H1 (cell line): ENCODE results near the gene ASTN1. TPM values are rescaled to one million over a fixed set of nuclear protein-coding genes. Genes with fewer than 3 reads are reported as not detected.

Experiments
- CTCF ChIA-PET: fragments of 300-600 bp; sonication (Branson Sonifier 250); formaldehyde crosslinking; loops from one replicate; lab custom pipeline; 2021; ENCODE audit not compliant: partially characterized antibody; lab: Charles Lee
- POLR2A ChIA-PET: fragments of 300-600 bp; sonication (Branson Sonifier 250); formaldehyde crosslinking; loops from one replicate; lab custom pipeline; 2021; ENCODE audit warnings: inconsistent platforms; ENCODE audit not compliant: partially characterized antibody; lab: Charles Lee
- DNase-seq, 2 experiments: peaks; one replicate each; pipeline versions ENCODE4 v3.0.0 to v3.0.0-alpha.2; 2010 to 2022; ENCODE audit warnings: low spot score in 2 of 2, low read depth in 1 of 2, mixed read lengths in 1 of 2
- FAIRE-seq: peaks from 2 replicates; lab custom pipeline; 2011; peaks lifted over from hg19 to GRCh38; lab: Jason Lieb, UNC
- H2AFZ ChIP-seq: 2 replicates; pipeline ENCODE4 v1.8.1; 2012; ENCODE audit warnings: low read length, inconsistent platforms
- H2AK5ac ChIP-seq: 2 replicates; pipeline ENCODE4 v1.6.1; 2013; ENCODE audit warnings: low read depth, low read length
- H2BK120ac ChIP-seq: replicated peaks from 2 replicates; pipeline ENCODE3; 2013; ENCODE audit warnings: low read depth, low read length, inconsistent platforms
- H2BK12ac ChIP-seq: 2 replicates; pipeline ENCODE4 v1.6.1; 2013; ENCODE audit warnings: low read depth, low read length
- H2BK15ac ChIP-seq: 2 replicates; pipeline ENCODE4 v1.6.1; 2013; ENCODE audit warnings: low read length
- H2BK20ac ChIP-seq: 2 replicates; pipeline ENCODE4 v1.6.1; 2013; ENCODE audit warnings: low read length
- H2BK5ac ChIP-seq: 2 replicates; pipeline ENCODE4 v1.6.1; 2013; ENCODE audit warnings: low read depth, low read length
- H3K14ac ChIP-seq: 2 replicates; pipeline ENCODE4 v1.6.1; 2013; ENCODE audit warnings: inconsistent platforms; ENCODE audit not compliant: insufficient read length
- H3K18ac ChIP-seq: 2 replicates; pipeline ENCODE4 v1.6.1; 2013; ENCODE audit warnings: low read length; ENCODE audit errors: extremely low read depth
- H3K23ac ChIP-seq: 2 replicates; pipeline ENCODE4 v1.6.1; 2013; ENCODE audit warnings: inconsistent platforms; ENCODE audit not compliant: insufficient read length
- H3K23me2 ChIP-seq: 2 replicates; pipeline ENCODE4 v1.6.1; 2013; ENCODE audit warnings: low read depth, low read length
- H3K27ac ChIP-seq: 2 replicates; pipeline ENCODE4 v1.6.1; 2011; ENCODE audit warnings: low read depth, low read length, inconsistent platforms
- H3K27me3 ChIP-seq, 4 experiments: replicated peaks in 1 of 4; 1 replicate in 1 of 4; 2 replicates in 3 of 4; pipeline versions ENCODE4 v1.6.1 to v1.8.1; 2011 to 2013; ENCODE audit warnings: low read length in 3 of 4, mild to moderate bottlenecking in 3 of 4, inconsistent platforms in 2 of 4, mixed read lengths in 2 of 4, moderate library complexity in 1 of 4; ENCODE audit not compliant: control insufficient read depth in 3 of 4, insufficient read depth in 3 of 4; ENCODE audit errors: extremely low read depth in 1 of 4
- H3K36me3 ChIP-seq, 4 experiments: 2 replicates each; pipeline versions ENCODE4 v1.6.1 to v1.8.1; 2011 to 2013; ENCODE audit warnings: mild to moderate bottlenecking in 4 of 4, low read length in 3 of 4, moderate library complexity in 2 of 4, control low read depth in 1 of 4, inconsistent platforms in 1 of 4; ENCODE audit not compliant: insufficient read depth in 4 of 4, control insufficient read depth in 2 of 4
- H3K4ac ChIP-seq: replicated peaks from 2 replicates; pipeline ENCODE3; 2013; ENCODE audit warnings: low read length, low read depth, mixed read lengths, inconsistent platforms; ENCODE audit not compliant: insufficient read length
- H3K4me1 ChIP-seq, 4 experiments: replicated peaks in 1 of 4; 1 replicate in 1 of 4; 2 replicates in 3 of 4; pipeline versions ENCODE4 v1.6.1 to v1.8.1; 2011 to 2013; ENCODE audit warnings: low read length in 3 of 4, inconsistent platforms in 2 of 4, mixed read lengths in 1 of 4; ENCODE audit not compliant: insufficient read depth in 4 of 4, control insufficient read depth in 3 of 4
- H3K4me2 ChIP-seq, 2 experiments: 2 replicates each; pipeline versions ENCODE4 v1.6.1 to v1.8.1; 2011 to 2013; ENCODE audit warnings: low read depth in 2 of 2, low read length in 2 of 2, control low read depth in 1 of 2, inconsistent platforms in 1 of 2, mild to moderate bottlenecking in 1 of 2; ENCODE audit not compliant: insufficient read depth in 1 of 2
- H3K4me3 ChIP-seq, 4 experiments: fragments of 200-600, 300-600 bp in 1 of 4; sonication (generic), shearing (Covaris generic), sonication (Bioruptor Twin) in 1 of 4; 2 replicates each; pipeline versions ENCODE4 v1.5.1 to v1.8.1; 2011 to 2016; ENCODE audit warnings: low read length in 4 of 4, low read depth in 3 of 4, control low read depth in 2 of 4, inconsistent platforms in 2 of 4, mild to moderate bottlenecking in 2 of 4, mixed read lengths in 1 of 4, moderate library complexity in 1 of 4; ENCODE audit not compliant: insufficient read depth in 2 of 4; ENCODE audit errors: extremely low read depth in 1 of 4
- H3K56ac ChIP-seq: replicated peaks from 2 replicates; pipeline ENCODE3; 2013; ENCODE audit warnings: low read depth, mild to moderate bottlenecking, mixed read lengths, low read length, inconsistent platforms; ENCODE audit not compliant: insufficient read length
- H3K79me1 ChIP-seq: 2 replicates; pipeline ENCODE4 v1.6.1; 2013; ENCODE audit warnings: low read depth, low read length, control low read depth
- H3K79me2 ChIP-seq, 2 experiments: 2 replicates each; pipeline versions ENCODE4 v1.6.1 to v1.8.1; 2012 to 2013; ENCODE audit warnings: low read length in 2 of 2, mild to moderate bottlenecking in 2 of 2, inconsistent platforms in 1 of 2; ENCODE audit not compliant: insufficient read depth in 2 of 2, control insufficient read depth in 1 of 2
- H3K9ac ChIP-seq, 4 experiments: replicated peaks in 1 of 4; 1 replicate in 1 of 4; 2 replicates in 3 of 4; pipeline versions ENCODE4 v1.6.1 to v1.8.1; 2011 to 2013; ENCODE audit warnings: low read depth in 3 of 4, low read length in 3 of 4, control low read depth in 2 of 4, mild to moderate bottlenecking in 2 of 4, moderate library complexity in 2 of 4, inconsistent platforms in 1 of 4; ENCODE audit errors: extremely low read depth in 1 of 4
- H3K9me3 ChIP-seq, 2 experiments: 2 replicates each; pipeline versions ENCODE4 v1.6.1 to v1.8.1; 2012 to 2013; ENCODE audit warnings: mild to moderate bottlenecking in 2 of 2, moderate library complexity in 2 of 2, control low read depth in 1 of 2, inconsistent platforms in 1 of 2, low read depth in 1 of 2, low read length in 1 of 2, mixed read lengths in 1 of 2; ENCODE audit not compliant: insufficient read depth in 2 of 2
- H4K20me1 ChIP-seq, 2 experiments: replicated peaks in 1 of 2; 2 replicates each; pipeline versions ENCODE3 to v1.8.1; 2011 to 2013; ENCODE audit warnings: inconsistent platforms in 2 of 2, low read length in 2 of 2, mild to moderate bottlenecking in 1 of 2; ENCODE audit not compliant: insufficient read depth in 2 of 2, control insufficient read depth in 1 of 2
- H4K5ac ChIP-seq: 2 replicates; pipeline ENCODE4 v1.6.1; 2013; ENCODE audit warnings: low read length, low read depth, mixed read lengths, inconsistent platforms; ENCODE audit not compliant: insufficient read length
- H4K8ac ChIP-seq: 2 replicates; pipeline ENCODE4 v1.8.0; 2013; ENCODE audit warnings: mild to moderate bottlenecking, moderate library complexity, low read length, inconsistent platforms; ENCODE audit not compliant: insufficient read depth; ENCODE audit errors: extremely low read depth
- H4K91ac ChIP-seq: replicated peaks from 2 replicates; pipeline ENCODE3; 2013; ENCODE audit warnings: low read length, mixed read lengths, inconsistent platforms; ENCODE audit not compliant: insufficient read length
- MAFK ChIP-seq: IDR thresholded peaks from 2 replicates; pipeline ENCODE4 v1.6.1; 2012; ENCODE audit warnings: low read depth, mild to moderate bottlenecking, improper control_type of control experiment, low read length
- NANOG ChIP-seq: IDR thresholded peaks from 2 replicates; pipeline ENCODE4 v1.6.1; 2011; ENCODE audit warnings: low read length, low read depth, mild to moderate bottlenecking, inconsistent platforms; ENCODE audit not compliant: insufficient read depth, poor library complexity, severe bottlenecking
- WGBS, 2 experiments: shearing (Covaris generic) in 1 of 2; methylation state at CpG; one replicate each; pipeline versions ENCODE4 v1.1.6 to v1.1.7; 2013 to 2015; ENCODE audit warnings: low lambda C conversion rate in 2 of 2, mixed read lengths in 2 of 2, inconsistent platforms in 1 of 2, low coverage in 1 of 2, missing lambda C conversion rate in 1 of 2; ENCODE audit not compliant: insufficient replicate concordance in 2 of 2, insufficient coverage in 1 of 2, insufficient read length in 1 of 2; ENCODE audit errors: extremely low coverage in 1 of 2, missing lambda C conversion rate in 1 of 2; 5-methylcytosine and 5-hydroxymethylcytosine counted together
- polyA plus RNA-seq, 7 experiments: library from polyadenylated mRNA; depleted of rRNA in 3 of 7; stranded (reverse) in 5 of 7; unstranded in 2 of 7; fragments of >200 nt in 5 of 7; fragments of 200-250 nt in 2 of 7; gene quantifications; 1 replicate in 5 of 7; 2 replicates in 1 of 7; 4 replicates in 1 of 7; pipeline versions ENCODE4 v1.2.1 to v1.2.3, GENCODE V29; 2011 to 2013; ENCODE audit warnings: missing spikeins in 2 of 7, mixed read lengths in 2 of 7
- total RNA-seq: library from RNA; stranded (reverse); fragmentation: NEBNext Ultra II Directional; extraction: Animal tissue kit (Norgen Biotek cat#: 25700); gene quantifications from 2 replicates; pipeline ENCODE4 v1.2.1, GENCODE V29; 2021

ASTN1 gene
- total and polyA plus RNA-seq, 2 of the 8 experiments (the other 6 are each of a cell fraction or from before 2014, with no cell fraction given) = 2.9 to 4.1 TPM

GRCh38 chr1:177048314-177049069, 116.0 kb downstream of the ASTN1 start:
- Histone ChIP-seq H3K18ac (no peak overlapping the region), H3K9ac (no peak overlapping the region), H4K5ac (no peak overlapping the region), H3K27ac (no peak overlapping the region), H2BK120ac (no peak overlapping the region), H3K79me1 (no peaks in the 10 kb centered on the region; the same call in 1 of the 2 replicates), H4K91ac (no peak overlapping the region), H3K4me2 (no peak overlapping the region), H2BK12ac (no peak overlapping the region), H2BK15ac (no peak overlapping the region), H3K4me1 (peaks cover 0 to 15% (median 8%) of the 10 kb centered on the region in 4 experiments; a peak in 4 of 7 replicates), H3K4ac (no peak overlapping the region), H3K79me2 (no peaks in the 10 kb centered on the region), H2AFZ (no peak overlapping the region), H3K23ac (no peak overlapping the region), H2BK5ac (no peak overlapping the region), H3K56ac (no peak overlapping the region), H2BK20ac (no peak overlapping the region), H4K20me1 (no peaks in the 10 kb centered on the region), H4K8ac (no peak overlapping the region), H2AK5ac (no peak overlapping the region), H3K23me2 (no peaks in the 10 kb centered on the region; the same call in 1 of the 2 replicates), H3K36me3 (no peaks in the 10 kb centered on the region), H3K4me3 (no peak overlapping the region), H3K14ac (no peak overlapping the region), H3K9me3 (no peaks in the 10 kb centered on the region), H3K27me3 (peaks cover 0 to 2% (median 0%) of the 10 kb centered on the region in 4 experiments; a peak in 1 of 7 replicates)
- POLR2A ChIA-PET = no interaction called here
- DNase-seq (no peak), FAIRE-seq (no peak)
- 79% methylated on average over 4 of the region's 4 CpGs; no CpG with 5 or more reads in 1 of the 2 experiments for WGBS, 2 experiments
- CTCF ChIA-PET = interaction anchor here (1.0 to 2.0 kb wide), 4 partner anchors 14 to 98 kb away, joined by 3 to 6 read pairs (median 4); no protein-coding TSS in a partner anchor
- no peak for TF ChIP-seq MAFK
- TF ChIP-seq NANOG = peak; percentile 88
